MM.1S (cell line): ENCODE data around the gene NRP2.

Experiments used
- DNase-seq: peaks from one replicate; pipeline ENCODE4 v3.0.0-alpha.2; 2015
- H2AFZ ChIP-seq: fragments of 300-600 bp; sonication (generic); 2 replicates; pipeline ENCODE4 v1.6.0; 2016; ENCODE audit warnings: antibody characterized with exemption, low read length
- H3F3A ChIP-seq: fragments of 300-600 bp; sonication (generic); 2 replicates; pipeline ENCODE4 v1.6.1; 2016; ENCODE audit warnings: mild to moderate bottlenecking, antibody characterized with exemption, low read length, moderate library complexity, mixed read lengths; ENCODE audit not compliant: insufficient read depth
- H3K27ac ChIP-seq: fragments of 300-600 bp; sonication (generic); 2 replicates; pipeline ENCODE4 v1.5.1; 2016; ENCODE audit warnings: mild to moderate bottlenecking, low read length
- H3K27me3 ChIP-seq: fragments of 300-600 bp; sonication (generic); replicated peaks from 2 replicates; pipeline ENCODE4 v1.6.0; 2016; ENCODE audit warnings: low read length; ENCODE audit not compliant: insufficient read depth
- H3K36me3 ChIP-seq: fragments of 300-600 bp; sonication (generic); replicated peaks from 2 replicates; pipeline ENCODE4 v1.6.1; 2016; ENCODE audit warnings: mild to moderate bottlenecking, low read length, mixed read lengths; ENCODE audit not compliant: insufficient read depth
- H3K4me1 ChIP-seq: fragments of 300-600 bp; sonication (generic); 2 replicates; pipeline ENCODE4 v1.6.1; 2016; ENCODE audit warnings: low read length, mixed read lengths
- H3K4me2 ChIP-seq: fragments of 300-600 bp; sonication (generic); 2 replicates; pipeline ENCODE4 v1.6.0; 2016; ENCODE audit warnings: low read depth, low read length
- H3K4me3 ChIP-seq: fragments of 300-600 bp; sonication (generic); 2 replicates; pipeline ENCODE4 v1.5.1; 2016; ENCODE audit warnings: low read length, mixed read lengths
- H3K79me2 ChIP-seq: fragments of 300-600 bp; sonication (generic); 2 replicates; pipeline ENCODE4 v1.6.1; 2016; ENCODE audit warnings: mixed run types, low read length, mixed read lengths
- H3K9ac ChIP-seq: fragments of 300-600 bp; sonication (generic); 2 replicates; pipeline ENCODE4 v1.6.1; 2016; ENCODE audit warnings: low read length, mixed read lengths
- H3K9me2 ChIP-seq: fragments of 300-600 bp; sonication (generic); replicated peaks from 2 replicates; pipeline ENCODE4 v1.6.1; 2016; ENCODE audit warnings: mild to moderate bottlenecking, low read length, mixed read lengths; ENCODE audit not compliant: insufficient read depth
- H3K9me3 ChIP-seq: fragments of 300-600 bp; sonication (generic); replicated peaks from 2 replicates; pipeline ENCODE4 v1.6.1; 2016; ENCODE audit warnings: mild to moderate bottlenecking, low read length, mixed read lengths; ENCODE audit not compliant: insufficient read depth
- H4K20me1 ChIP-seq: fragments of 300-600 bp; sonication (generic); 2 replicates; pipeline ENCODE4 v1.6.1; 2016; ENCODE audit warnings: mild to moderate bottlenecking, low read length, moderate library complexity, mixed read lengths; ENCODE audit not compliant: insufficient read depth
- CTCF ChIP-seq: fragments of 300-600 bp; sonication (generic); IDR thresholded peaks from 2 replicates; pipeline ENCODE4 v1.5.1; 2016; ENCODE audit warnings: antibody characterized with exemption, low read length, mixed read lengths
- EZH2 ChIP-seq: fragments of 300-600 bp; sonication (generic); optimal IDR thresholded peaks from 2 replicates; pipeline ENCODE3; 2017; ENCODE audit warnings: low read depth, mild to moderate bottlenecking, antibody characterized with exemption, low read length, mixed read lengths
- EZH2phosphoT487 ChIP-seq: fragments of 300-600 bp; sonication (generic); IDR thresholded peaks from 2 replicates; pipeline ENCODE4 v1.6.1; 2018; ENCODE audit warnings: antibody characterized with exemption, low read length

NRP2 gene

GRCh38 chr2:205656461-205656860 lies 25.8 kb upstream of the NRP2 start:
- no peak overlapping the region for H3K4me3 ChIP-seq
- no peak overlapping the region for H2AFZ ChIP-seq
- no peak overlapping the region for H3K4me2 ChIP-seq
- H3K4me1 ChIP-seq = 0 out of 2 replicates have a peak, but pooled peaks cover 5% of the 10 kb centered on the region
- H3K27ac ChIP-seq = no peak overlapping the region
- no peaks in the 10 kb centered on the region for H3K79me2 ChIP-seq
- no peaks in the 10 kb centered on the region for H3K27me3 ChIP-seq
- H3K9ac ChIP-seq = no peak overlapping the region
- no peaks in the 10 kb centered on the region for H3F3A ChIP-seq
- TF ChIP-seq CTCF (no peak), EZH2 (no peak), EZH2phosphoT487 (no peak)
- no peaks in the 10 kb centered on the region for H3K9me3 ChIP-seq
- H4K20me1 ChIP-seq = no peaks in the 10 kb centered on the region
- H3K9me2 ChIP-seq = no peaks in the 10 kb centered on the region
- no peak for DNase-seq
- H3K36me3 ChIP-seq = no peaks in the 10 kb centered on the region

- Histone ChIP-seq H3K9ac (no peak overlapping the region), H3K4me3 (no peak overlapping the region), H3K27me3 (no peaks in the 10 kb centered on the region), H3K9me3 (no peaks in the 10 kb centered on the region), H3K36me3 (no peaks in the 10 kb centered on the region), H3K9me2 (no peaks in the 10 kb centered on the region), H4K20me1 (no peaks in the 10 kb centered on the region), H3F3A (no peaks in the 10 kb centered on the region), H3K79me2 (no peaks in the 10 kb centered on the region), H2AFZ (no peak overlapping the region), H3K4me1 (0 out of 2 replicates have a peak, but pooled peaks cover 5% of the 10 kb centered on the region), H3K4me2 (no peak overlapping the region), H3K27ac (no peak overlapping the region)
- TF ChIP-seq EZH2 (no peak), CTCF (no peak), EZH2phosphoT487 (no peak)
- DNase-seq = no peak
These were observed 25.4 kb upstream of the NRP2 start for GRCh38 chr2:205656941-205657340.

GRCh38 chr2:205657579-205657978 lies 24.7 kb upstream of the NRP2 start:
- H3K36me3 ChIP-seq = no peaks in the 10 kb centered on the region
- no peaks in the 10 kb centered on the region for H3K9me2 ChIP-seq
- DNase-seq = no peak
- H3F3A ChIP-seq = no peaks in the 10 kb centered on the region
- no peak overlapping the region for H3K4me3 ChIP-seq
- H3K4me2 ChIP-seq = no peak overlapping the region
- H3K9ac ChIP-seq = no peak overlapping the region
- H3K27ac ChIP-seq = no peak overlapping the region
- no peak overlapping the region for H2AFZ ChIP-seq
- TF ChIP-seq EZH2 (no peak), CTCF (no peak), EZH2phosphoT487 (no peak)
- H3K79me2 ChIP-seq = no peaks in the 10 kb centered on the region
- H3K9me3 ChIP-seq = no peaks in the 10 kb centered on the region
- no peaks in the 10 kb centered on the region for H3K27me3 ChIP-seq
- H3K4me1 ChIP-seq = 0 out of 2 replicates have a peak, but pooled peaks cover 5% of the 10 kb centered on the region
- H4K20me1 ChIP-seq = no peaks in the 10 kb centered on the region
